Measurements from ENCODE around the gene C10orf71.

Gene C10orf71

GRCh38 chr10:49294731-49295130 lies 4.2 kb upstream of the C10orf71 start:
- DNase-seq: no peak

GRCh38 chr10:49295297-49295696 lies 3.7 kb upstream of the C10orf71 start:
- no peak for DNase-seq

GRCh38 chr10:49296382-49296781 lies 2.6 kb upstream of the C10orf71 start:
- DNase-seq: no peak

GRCh38 chr10:49296836-49297235 lies 2.1 kb upstream of the C10orf71 start:
- no peak for DNase-seq

- DNase-seq: no peak
These were observed 926 bp upstream of the C10orf71 start for GRCh38 chr10:49297818-49298670.

GRCh38 chr10:49298671-49298982 lies 343 bp upstream of the C10orf71 start:
- DNase-seq: no peak

- DNase-seq: no peak
These were observed 808 bp downstream of the C10orf71 start for GRCh38 chr10:49299816-49300139.

- DNase-seq: no peak
These were observed 1.4 kb downstream of the C10orf71 start for GRCh38 chr10:49300140-49300974.

- no peak for DNase-seq
These were observed 2.3 kb downstream of the C10orf71 start for GRCh38 chr10:49301302-49301701.

- DNase-seq: no peak
These were observed 3.1 kb downstream of the C10orf71 start for GRCh38 chr10:49302088-49302487.

- no peak for DNase-seq
These were observed 4.7 kb downstream of the C10orf71 start for GRCh38 chr10:49303711-49304110.

- no peak for DNase-seq
These were observed 5.2 kb downstream of the C10orf71 start for GRCh38 chr10:49304137-49304536.

- DNase-seq: no peak
These were observed 9.0 kb downstream of the C10orf71 start for GRCh38 chr10:49307921-49308320.

GRCh38 chr10:49308881-49309280 lies 9.9 kb downstream of the C10orf71 start:
- DNase-seq: no peak

- no peak for DNase-seq
These were observed 10.9 kb downstream of the C10orf71 start for GRCh38 chr10:49309691-49310411.

- no peak for DNase-seq
These were observed 11.5 kb downstream of the C10orf71 start for GRCh38 chr10:49310460-49310859.

GRCh38 chr10:49310901-49311554 lies 12.1 kb downstream of the C10orf71 start:
- no peak for DNase-seq

GRCh38 chr10:49311555-49312236 lies 12.7 kb downstream of the C10orf71 start:
- DNase-seq: no peak

GRCh38 chr10:49312246-49312869 lies 13.4 kb downstream of the C10orf71 start:
- DNase-seq: no peak

- DNase-seq: no peak
These were observed 14.6 kb downstream of the C10orf71 start for GRCh38 chr10:49313501-49314070.

- DNase-seq: no peak
These were observed 15.8 kb downstream of the C10orf71 start for GRCh38 chr10:49314806-49315205.

GRCh38 chr10:49318028-49318427 lies 19.1 kb downstream of the C10orf71 start:
- DNase-seq: no peak
